Measurements from ENCODE around the gene BIRC2.

- no peak for TF ChIP-seq CTCF (IDR thresholded peaks at IDR 0.05)
- TF ChIP-seq POLR2A (IDR thresholded peaks at IDR 0.05) = no peak
These were observed 41.5 kb upstream of the BIRC2 start for GRCh38 chr11:102305352-102306047.

All from testis (tissue), 2 donors.